Gastrocnemius medialis (tissue), 4 donors: Measurements from ENCODE around the gene HSD3B7. TPM values are rescaled to one million over a fixed set of nuclear protein-coding genes. Genes with fewer than 3 reads are reported as not detected.

Experiments
- ATAC-seq, 2 donors: fragments of 150-250 bp; one replicate each; pipeline ENCODE4 v1.9.1; 2016
- DNase-seq, 2 donors: peaks; one replicate each; pipeline ENCODE4 v3.0.0-alpha.2; 2019
- H3K27ac ChIP-seq, 4 donors: fragments of 200-600 bp; sonication (generic); 1 replicate in 1 of 4; 2 replicates in 3 of 4; pipeline ENCODE4 v1.5.1; 2016 to 2018; ENCODE audit warnings: mild to moderate bottlenecking in 2 of 4, moderate library complexity in 1 of 4
- H3K27me3 ChIP-seq, 3 donors: fragments of 200-600 bp; sonication (generic) in 2 of 3; 1 replicate in 1 of 3; 2 replicates in 2 of 3; pipeline versions ENCODE4 v1.5.1 to v1.6.0; 2016 to 2019; ENCODE audit warnings: mild to moderate bottlenecking in 1 of 3, moderate library complexity in 1 of 3
- H3K36me3 ChIP-seq, 2 donors: fragments of 200-600 bp; sonication (generic) in 1 of 2; one replicate each; pipeline ENCODE4 v1.5.1; 2017 to 2018
- H3K4me1 ChIP-seq, 2 donors: fragments of 200-600 bp; sonication (generic) in 1 of 2; one replicate each; pipeline ENCODE4 v1.5.1; 2016 to 2017; ENCODE audit warnings: mild to moderate bottlenecking in 2 of 2
- H3K4me3 ChIP-seq, 4 donors: fragments of 200-600 bp; sonication (generic) in 3 of 4; 1 replicate in 1 of 4; 2 replicates in 3 of 4; pipeline ENCODE4 v1.5.1; 2016 to 2019; ENCODE audit warnings: mild to moderate bottlenecking in 2 of 4
- H3K9me3 ChIP-seq, 3 donors: fragments of 200-600 bp; sonication (generic) in 2 of 3; 1 replicate in 1 of 3; 2 replicates in 2 of 3; pipeline ENCODE4 v1.5.1; 2016 to 2019
- POLR2A ChIP-seq, 2 donors: fragments of 450-650 bp; IDR thresholded peaks; one replicate each; pipeline ENCODE4 v1.6.1; 2017; ENCODE audit warnings: antibody characterized with exemption in 2 of 2, mild to moderate bottlenecking in 2 of 2, moderate library complexity in 2 of 2
- in situ Hi-C, 4 donors: fragments of 200-750 bp; cut with MboI; loops; one replicate each; pipeline versions ENCODE4 v1.15.0 to v1.8.0; 2017; ENCODE audit warnings: low sequenced_read_pairs in 4 of 4
- intact Hi-C: fragments of 100-400 bp; cut with DNase I; formaldehyde crosslinking; loops from one replicate; pipeline ENCODE4 v1.15.1; 2023; ENCODE audit warnings: low total_unique reads
- total RNA-seq, 4 donors: library from RNA; depleted of rRNA; stranded (reverse); fragments of >200 nt; gene quantifications; one replicate each; pipeline versions ENCODE4 v1.1.0 to v1.2.3, GENCODE V29; 2016
- TF ChIP-seq, protein P1 (sequence below), 5 experiments: fragments of 450-650 bp in 3 of 5; fragments of 200-600 bp in 2 of 5; sonication (generic) in 2 of 5; IDR thresholded peaks in 4 of 5; conservative IDR thresholded peaks in 1 of 5; 1 replicate in 4 of 5; 2 replicates in 1 of 5; pipeline ENCODE4 v1.5.1; 2016 to 2019; ENCODE audit warnings: antibody characterized with exemption in 5 of 5, mild to moderate bottlenecking in 3 of 5, moderate library complexity in 3 of 5

Gene HSD3B7
- total RNA-seq, 4 donors from 2014 or later: 1.5 to 6.8 (median 5.4) TPM

DNA sequence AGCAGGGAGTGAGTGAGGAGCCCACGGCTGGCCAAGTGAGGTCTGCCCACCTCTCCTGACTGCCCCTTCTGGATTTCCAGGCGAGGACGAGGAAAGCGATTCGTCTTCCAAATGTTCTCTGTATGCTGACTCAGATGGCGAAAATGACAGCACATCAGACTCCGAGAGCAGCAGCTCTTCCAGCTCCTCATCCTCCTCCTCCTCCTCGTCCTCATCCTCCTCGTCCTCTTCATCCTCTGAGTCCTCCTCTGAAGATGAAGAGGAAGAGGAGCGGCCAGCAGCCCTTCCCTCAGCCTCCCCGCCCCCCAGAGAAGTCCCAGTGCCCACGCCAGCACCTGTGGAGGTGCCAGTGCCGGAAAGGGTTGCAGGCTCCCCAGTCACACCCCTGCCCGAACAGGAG is 13.7 kb upstream of the HSD3B7 start:
- Histone ChIP-seq H3K27ac (no peak overlapping the region), H3K9me3 (no peaks in the 10 kb centered on the region), H3K4me3 (no peak overlapping the region), H3K36me3 (peaks cover 5 to 100% of the 10 kb centered on the region in 2 donors), H3K4me1 (no peaks in the 10 kb centered on the region), H3K27me3 (no peaks in the 10 kb centered on the region)
- TF ChIP-seq POLR2A (IDR thresholded peaks at IDR 0.05): no peak
- TF ChIP-seq, protein P1, sequence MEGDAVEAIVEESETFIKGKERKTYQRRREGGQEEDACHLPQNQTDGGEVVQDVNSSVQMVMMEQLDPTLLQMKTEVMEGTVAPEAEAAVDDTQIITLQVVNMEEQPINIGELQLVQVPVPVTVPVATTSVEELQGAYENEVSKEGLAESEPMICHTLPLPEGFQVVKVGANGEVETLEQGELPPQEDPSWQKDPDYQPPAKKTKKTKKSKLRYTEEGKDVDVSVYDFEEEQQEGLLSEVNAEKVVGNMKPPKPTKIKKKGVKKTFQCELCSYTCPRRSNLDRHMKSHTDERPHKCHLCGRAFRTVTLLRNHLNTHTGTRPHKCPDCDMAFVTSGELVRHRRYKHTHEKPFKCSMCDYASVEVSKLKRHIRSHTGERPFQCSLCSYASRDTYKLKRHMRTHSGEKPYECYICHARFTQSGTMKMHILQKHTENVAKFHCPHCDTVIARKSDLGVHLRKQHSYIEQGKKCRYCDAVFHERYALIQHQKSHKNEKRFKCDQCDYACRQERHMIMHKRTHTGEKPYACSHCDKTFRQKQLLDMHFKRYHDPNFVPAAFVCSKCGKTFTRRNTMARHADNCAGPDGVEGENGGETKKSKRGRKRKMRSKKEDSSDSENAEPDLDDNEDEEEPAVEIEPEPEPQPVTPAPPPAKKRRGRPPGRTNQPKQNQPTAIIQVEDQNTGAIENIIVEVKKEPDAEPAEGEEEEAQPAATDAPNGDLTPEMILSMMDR (IDR thresholded peaks at IDR 0.05 in 4 of 5, conservative IDR thresholded peaks at IDR 0.05 in 1 of 5): no peak
- DNase-seq (no peak), ATAC-seq (no peak)
- in situ Hi-C loops (loop anchor here in 1 of 4 donors (25.0 kb wide), 1 partner anchor 466 kb away; the partner anchor contains the start of genes COX6A2 and ZNF843), intact Hi-C loops (no loop called here)

DNA sequence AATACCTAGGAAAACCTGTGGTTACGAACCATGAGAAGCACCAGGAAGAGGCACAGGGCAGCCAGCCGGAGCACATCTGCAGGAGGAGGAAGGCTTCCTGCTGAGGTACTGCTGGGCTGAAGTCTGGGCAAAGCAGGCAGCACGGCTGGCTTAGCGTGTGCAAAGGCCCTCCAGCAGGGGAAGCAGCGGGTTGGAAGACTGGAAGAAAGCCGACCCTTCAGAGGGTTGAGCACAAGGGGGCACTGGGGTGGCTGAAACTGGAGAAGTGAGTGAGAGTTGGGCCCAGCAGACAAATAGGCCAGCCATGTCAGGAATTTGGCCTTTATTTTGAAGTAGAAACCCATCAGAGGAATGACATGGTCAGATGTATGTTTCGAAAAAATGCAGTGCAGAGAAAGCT is 12.1 kb upstream of the HSD3B7 start:
- no peak overlapping the region for H3K4me3 ChIP-seq
- H3K36me3 ChIP-seq: peaks cover 5 to 100% of the 10 kb centered on the region in 2 donors
- no peak for TF ChIP-seq POLR2A (IDR thresholded peaks at IDR 0.05)
- TF ChIP-seq, protein P1 (IDR thresholded peaks at IDR 0.05 in 4 of 5, conservative IDR thresholded peaks at IDR 0.05 in 1 of 5): no peak
- H3K27ac ChIP-seq: no peak overlapping the region
- in situ Hi-C loops: loop anchor here in 1 of 4 donors (25.0 kb wide), 1 partner anchor 464 kb away; the partner anchor contains the start of genes COX6A2 and ZNF843
- H3K4me1 ChIP-seq: no peaks in the 10 kb centered on the region
- no peaks in the 10 kb centered on the region for H3K9me3 ChIP-seq
- intact Hi-C loops: no loop called here
- no peak for ATAC-seq
- DNase-seq: no peak
- no peaks in the 10 kb centered on the region for H3K27me3 ChIP-seq

- intact Hi-C loops: no loop called here
- in situ Hi-C loops: loop anchor here in 1 of 4 donors (25.0 kb wide), 1 partner anchor 463 kb away; the partner anchor contains the start of genes COX6A2 and ZNF843
- Histone ChIP-seq H3K4me3 (no peak overlapping the region), H3K27me3 (no peaks in the 10 kb centered on the region), H3K27ac (no peak overlapping the region), H3K36me3 (peaks cover 2 to 90% of the 10 kb centered on the region in 2 donors), H3K4me1 (no peaks in the 10 kb centered on the region), H3K9me3 (no peaks in the 10 kb centered on the region)
- DNase-seq (no peak), ATAC-seq (no peak)
- TF ChIP-seq POLR2A (IDR thresholded peaks at IDR 0.05): no peak
Measured at GRCh38 chr16:30974348-30974747, 10.7 kb upstream of the HSD3B7 start.

GRCh38 chr16:30976486-30976885 is 8.5 kb upstream of the HSD3B7 start:
- Histone ChIP-seq H3K27ac (no peak overlapping the region), H3K4me3 (no peak overlapping the region), H3K36me3 (peaks cover under 1 to 90% of the 10 kb centered on the region in 2 donors), H3K4me1 (no peaks in the 10 kb centered on the region), H3K9me3 (no peaks in the 10 kb centered on the region), H3K27me3 (no peaks in the 10 kb centered on the region)
- intact Hi-C loops: no loop called here
- TF ChIP-seq, protein P1 (IDR thresholded peaks at IDR 0.05 in 4 of 5, conservative IDR thresholded peaks at IDR 0.05 in 1 of 5): no peak
- no peak for TF ChIP-seq POLR2A (IDR thresholded peaks at IDR 0.05)
- in situ Hi-C loops: loop anchor here in 3 of 4 donors (25.0 kb wide), 4 partner anchors 111 to 886 kb away; partner anchors contain the start of genes ZNF267 (in 3 of the 3), COX6A2 (in 1 of the 3), PRSS36 (in 1 of the 3) and PRSS53 (in 1 of the 3)
- no peak for ATAC-seq
- DNase-seq: no peak

DNA sequence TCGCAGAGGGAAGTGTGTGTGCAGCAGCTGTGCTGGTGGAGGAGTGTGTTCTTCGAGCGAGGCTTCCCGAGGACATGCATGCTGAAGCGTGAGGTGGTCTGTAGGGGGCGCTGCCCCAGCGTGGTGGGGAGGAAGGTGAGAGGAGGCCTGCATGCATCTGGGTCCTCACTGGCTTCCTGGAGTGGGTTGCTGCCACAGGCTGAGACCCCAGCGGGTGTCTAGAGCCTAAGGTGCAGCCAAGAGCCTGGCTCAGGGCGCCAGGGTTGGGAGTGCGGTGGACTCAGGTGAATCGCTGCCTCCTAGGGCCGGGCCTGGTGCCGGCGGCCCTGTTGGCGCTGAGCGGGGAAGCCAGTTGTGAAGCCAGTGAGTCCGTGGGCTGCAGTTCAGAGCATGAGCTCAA is 7.5 kb upstream of the HSD3B7 start:
- in situ Hi-C loops: loop anchor here in 3 of 4 donors (25.0 kb wide), 4 partner anchors 110 to 885 kb away; partner anchors contain the start of genes ZNF267 (in 3 of the 3), COX6A2 (in 1 of the 3), PRSS36 (in 1 of the 3) and PRSS53 (in 1 of the 3)

More for the DNA sequence above, 7.5 kb upstream of the HSD3B7 start:
- Histone ChIP-seq H3K4me1 (no peaks in the 10 kb centered on the region), H3K36me3 (peaks cover 0 to 84% of the 10 kb centered on the region in 2 donors), H3K9me3 (no peaks in the 10 kb centered on the region), H3K27ac (no peak overlapping the region), H3K27me3 (no peaks in the 10 kb centered on the region), H3K4me3 (no peak overlapping the region)
- ATAC-seq: no peak
- DNase-seq: no peak
- TF ChIP-seq, protein P1 (IDR thresholded peaks at IDR 0.05 in 4 of 5, conservative IDR thresholded peaks at IDR 0.05 in 1 of 5): no peak
- no peak for TF ChIP-seq POLR2A (IDR thresholded peaks at IDR 0.05)
- intact Hi-C loops: no loop called here
